ENCODE results near the gene SLC17A4.

The SLC17A4 gene

DNA sequence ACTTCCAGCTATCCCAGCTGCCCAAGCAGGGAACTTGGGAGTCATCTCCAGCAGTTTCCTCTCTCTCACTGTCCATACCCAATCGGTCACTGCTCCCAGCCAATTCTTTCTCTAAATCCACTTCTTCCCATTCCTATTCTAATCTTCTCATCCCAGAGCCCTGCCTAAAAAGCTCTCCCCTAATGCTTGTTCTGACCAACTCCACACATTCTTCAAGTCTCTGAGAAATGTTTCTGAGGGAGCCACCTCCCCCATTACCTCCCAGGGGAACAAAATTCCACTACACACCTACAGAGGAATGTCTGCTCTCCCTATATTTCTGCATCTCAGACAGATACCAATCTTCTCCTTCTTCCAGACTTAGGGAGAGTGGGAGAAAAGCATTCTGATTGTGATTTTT lies 14.0 kb downstream of the SLC17A4 start:
- Mint-ChIP-seq H3K9me3 (no peaks in the 10 kb centered on the region), H3K4me1 (ENCODE audit: low read depth) (no peaks in the 10 kb centered on the region), H3K36me3 (ENCODE audit: low read depth) (no peaks in the 10 kb centered on the region), H3K4me3 (no peak overlapping the region), H3K27ac (no peak overlapping the region), H3K27me3 (ENCODE audit: low read depth) (peaks cover 26% of the 10 kb centered on the region)

DNA sequence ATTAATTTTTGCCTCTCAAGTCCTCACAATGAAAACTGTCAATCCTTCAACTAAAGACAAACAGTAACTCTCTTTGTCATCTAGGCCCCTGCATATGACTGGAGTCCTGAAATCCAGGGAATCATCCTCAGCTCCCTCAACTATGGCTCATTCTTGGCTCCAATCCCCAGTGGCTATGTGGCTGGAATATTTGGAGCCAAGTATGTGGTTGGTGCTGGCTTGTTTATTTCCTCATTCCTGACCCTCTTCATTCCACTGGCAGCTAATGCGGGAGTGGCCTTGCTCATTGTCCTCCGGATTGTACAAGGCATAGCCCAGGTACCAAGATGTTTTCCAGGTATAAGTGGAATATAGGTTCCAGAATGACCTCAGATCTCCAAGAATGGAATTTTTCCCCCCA lies 15.4 kb downstream of the SLC17A4 start:
- H3K9me3 Mint-ChIP-seq: no peaks in the 10 kb centered on the region
- H3K4me3 Mint-ChIP-seq: no peak overlapping the region
- no peak overlapping the region for H3K27ac Mint-ChIP-seq
- peaks cover 26% of the 10 kb centered on the region for H3K27me3 Mint-ChIP-seq (ENCODE audit: low read depth)
- no peaks in the 10 kb centered on the region for H3K4me1 Mint-ChIP-seq (ENCODE audit: low read depth)
- no peaks in the 10 kb centered on the region for H3K36me3 Mint-ChIP-seq (ENCODE audit: low read depth)

- peaks cover 8% of the 10 kb centered on the region for H3K27me3 Mint-ChIP-seq (ENCODE audit: low read depth)
- no peaks in the 10 kb centered on the region for H3K36me3 Mint-ChIP-seq (ENCODE audit: low read depth)
- no peak overlapping the region for H3K4me3 Mint-ChIP-seq
Observed at GRCh38 chr6:25774120-25774715, 19.7 kb downstream of the SLC17A4 start.

DNA sequence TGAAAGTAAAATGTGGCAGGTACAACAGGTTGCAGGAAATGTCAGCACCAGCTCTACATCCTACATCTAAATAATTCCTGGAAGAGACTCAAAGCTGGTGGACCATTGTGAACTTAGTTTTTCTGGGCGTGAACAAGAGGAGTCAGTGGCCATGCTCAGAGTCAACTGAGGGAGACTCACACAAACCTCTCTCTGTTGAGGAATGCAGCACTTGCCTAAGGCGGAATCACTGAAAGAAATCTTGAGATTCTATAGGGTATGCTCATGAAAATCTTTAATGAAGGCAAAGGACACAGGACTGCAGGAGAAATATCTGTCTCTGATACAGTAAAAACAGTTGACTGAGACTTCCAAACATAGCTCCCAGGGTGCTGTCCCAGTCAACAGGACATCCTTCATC lies 22.5 kb downstream of the SLC17A4 start:
- H3K4me1 Mint-ChIP-seq (ENCODE audit: low read depth): peaks cover 18% of the 10 kb centered on the region
- H3K27me3 Mint-ChIP-seq (ENCODE audit: low read depth): no peaks in the 10 kb centered on the region
- H3K36me3 Mint-ChIP-seq (ENCODE audit: low read depth): no peaks in the 10 kb centered on the region
- H3K4me3 Mint-ChIP-seq: no peak overlapping the region
- no peak overlapping the region for H3K27ac Mint-ChIP-seq
- no peaks in the 10 kb centered on the region for H3K9me3 Mint-ChIP-seq

More at GRCh38 chr6:25774120-25774715, 19.7 kb downstream of the SLC17A4 start:
- Mint-ChIP-seq H3K9me3 (no peaks in the 10 kb centered on the region), H3K27ac (no peak overlapping the region), H3K4me1 (ENCODE audit: low read depth) (peaks cover 18% of the 10 kb centered on the region)

GRCh38 chr6:25777856-25778649 lies 23.5 kb downstream of the SLC17A4 start:
- Mint-ChIP-seq H3K4me1 (ENCODE audit: low read depth) (peaks cover 18% of the 10 kb centered on the region), H3K27me3 (ENCODE audit: low read depth) (no peaks in the 10 kb centered on the region), H3K36me3 (ENCODE audit: low read depth) (no peaks in the 10 kb centered on the region), H3K9me3 (no peaks in the 10 kb centered on the region), H3K4me3 (no peak overlapping the region), H3K27ac (no peak overlapping the region)

GRCh38 chr6:25781134-25781533 lies 26.6 kb downstream of the SLC17A4 start:
- peaks cover 18% of the 10 kb centered on the region for H3K4me1 Mint-ChIP-seq (ENCODE audit: low read depth)
- no peaks in the 10 kb centered on the region for H3K36me3 Mint-ChIP-seq (ENCODE audit: low read depth)
- no peaks in the 10 kb centered on the region for H3K9me3 Mint-ChIP-seq
- H3K27me3 Mint-ChIP-seq (ENCODE audit: low read depth): no peaks in the 10 kb centered on the region
- H3K27ac Mint-ChIP-seq: no peak overlapping the region
- no peak overlapping the region for H3K4me3 Mint-ChIP-seq

DNA sequence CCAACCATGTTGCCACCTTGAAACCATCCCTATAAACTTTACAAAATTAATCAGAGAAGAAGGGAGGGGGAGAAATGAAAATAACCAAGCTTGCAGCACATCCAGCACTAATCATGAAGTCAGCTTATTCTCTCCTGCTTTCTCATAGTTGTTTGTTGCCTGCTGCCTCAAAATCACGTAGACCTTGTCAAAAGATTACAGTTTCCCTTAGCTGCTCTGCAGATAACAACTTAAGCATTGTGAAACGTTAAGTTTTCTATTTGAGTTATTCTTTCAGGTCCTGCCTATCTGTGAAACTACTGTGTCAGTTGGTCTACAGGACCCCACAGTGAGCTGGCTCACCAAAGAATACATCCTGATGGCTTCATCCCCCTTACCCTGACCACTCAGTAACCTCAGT lies 32.9 kb downstream of the SLC17A4 start:
- H3K9me3 Mint-ChIP-seq: no peaks in the 10 kb centered on the region
- peaks cover 4% of the 10 kb centered on the region for H3K4me1 Mint-ChIP-seq (ENCODE audit: low read depth)
- no peaks in the 10 kb centered on the region for H3K27me3 Mint-ChIP-seq (ENCODE audit: low read depth)
- no peak overlapping the region for H3K27ac Mint-ChIP-seq
- no peak overlapping the region for H3K4me3 Mint-ChIP-seq
- no peaks in the 10 kb centered on the region for H3K36me3 Mint-ChIP-seq (ENCODE audit: low read depth)

GRCh38 chr6:25788305-25788922 lies 33.9 kb downstream of the SLC17A4 start:
- Mint-ChIP-seq H3K9me3 (no peaks in the 10 kb centered on the region), H3K27ac (no peak overlapping the region), H3K4me1 (ENCODE audit: low read depth) (peaks cover 4% of the 10 kb centered on the region), H3K4me3 (no peak overlapping the region), H3K36me3 (ENCODE audit: low read depth) (no peaks in the 10 kb centered on the region), H3K27me3 (ENCODE audit: low read depth) (no peaks in the 10 kb centered on the region)

DNA sequence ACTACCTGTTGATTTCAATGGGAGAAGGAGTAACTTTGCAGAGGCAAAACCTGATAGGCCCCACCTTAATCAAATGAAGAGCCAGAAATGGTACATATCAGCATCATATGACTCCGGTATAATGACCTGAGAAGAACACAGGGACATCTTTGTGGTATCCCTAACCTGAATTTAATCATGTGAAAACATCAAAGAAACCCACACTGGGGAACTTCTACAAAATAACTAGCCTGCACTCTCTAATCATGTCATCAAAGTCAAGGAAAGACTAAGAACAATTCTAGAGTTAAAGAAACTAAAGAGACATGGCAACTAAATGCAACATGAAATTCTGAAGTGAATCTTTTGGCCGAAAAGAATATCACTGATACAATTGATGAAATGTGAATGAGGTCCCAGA lies 34.9 kb downstream of the SLC17A4 start:
- Mint-ChIP-seq H3K27me3 (ENCODE audit: low read depth) (no peaks in the 10 kb centered on the region), H3K9me3 (no peaks in the 10 kb centered on the region), H3K4me1 (ENCODE audit: low read depth) (peaks cover 4% of the 10 kb centered on the region), H3K27ac (no peak overlapping the region), H3K4me3 (no peak overlapping the region), H3K36me3 (ENCODE audit: low read depth) (no peaks in the 10 kb centered on the region)

- Mint-ChIP-seq H3K36me3 (ENCODE audit: low read depth) (no peaks in the 10 kb centered on the region), H3K27ac (no peak overlapping the region), H3K4me1 (ENCODE audit: low read depth) (peaks cover 4% of the 10 kb centered on the region), H3K4me3 (no peak overlapping the region), H3K9me3 (no peaks in the 10 kb centered on the region), H3K27me3 (ENCODE audit: low read depth) (no peaks in the 10 kb centered on the region)
Observed at GRCh38 chr6:25792016-25792415, 37.5 kb downstream of the SLC17A4 start.

DNA sequence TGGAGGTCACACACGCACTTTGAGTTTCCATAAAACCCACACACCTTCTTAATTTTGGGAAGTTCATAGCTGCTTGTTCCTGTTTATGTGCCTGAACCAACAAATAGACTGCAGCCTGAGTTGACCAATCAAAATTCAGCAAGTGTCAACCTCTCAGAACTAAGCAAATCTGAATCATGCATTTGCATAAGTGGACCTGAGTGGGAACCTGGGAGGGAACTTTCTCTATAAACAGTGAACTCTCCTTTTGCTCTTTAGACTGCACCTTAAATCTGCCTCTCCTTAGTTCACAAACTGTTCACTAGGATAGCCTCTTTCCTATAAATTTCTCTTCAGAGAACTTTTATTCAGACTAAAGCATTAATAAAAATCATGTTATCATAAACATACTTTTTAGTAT lies 39.4 kb downstream of the SLC17A4 start:
- H3K4me1 Mint-ChIP-seq (ENCODE audit: low read depth): no peaks in the 10 kb centered on the region

GRCh38 chr6:25794784-25795183 lies 40.2 kb downstream of the SLC17A4 start:
- Mint-ChIP-seq H3K9me3 (no peaks in the 10 kb centered on the region), H3K27ac (no peak overlapping the region), H3K4me1 (ENCODE audit: low read depth) (no peaks in the 10 kb centered on the region), H3K36me3 (ENCODE audit: low read depth) (no peaks in the 10 kb centered on the region), H3K4me3 (no peak overlapping the region), H3K27me3 (ENCODE audit: low read depth) (peaks cover 5% of the 10 kb centered on the region)

More for the DNA sequence above, 39.4 kb downstream of the SLC17A4 start:
- H3K36me3 Mint-ChIP-seq (ENCODE audit: low read depth): no peaks in the 10 kb centered on the region
- no peak overlapping the region for H3K27ac Mint-ChIP-seq
- H3K9me3 Mint-ChIP-seq: no peaks in the 10 kb centered on the region
- no peak overlapping the region for H3K4me3 Mint-ChIP-seq
- peaks cover 5% of the 10 kb centered on the region for H3K27me3 Mint-ChIP-seq (ENCODE audit: low read depth)

GRCh38 chr6:25801436-25801835 lies 46.9 kb downstream of the SLC17A4 start:
- Mint-ChIP-seq H3K9me3 (no peaks in the 10 kb centered on the region), H3K27ac (no peak overlapping the region), H3K4me3 (no peak overlapping the region), H3K27me3 (ENCODE audit: low read depth) (peaks cover 29% of the 10 kb centered on the region), H3K36me3 (ENCODE audit: low read depth) (no peaks in the 10 kb centered on the region), H3K4me1 (ENCODE audit: low read depth) (no peaks in the 10 kb centered on the region)

DNA sequence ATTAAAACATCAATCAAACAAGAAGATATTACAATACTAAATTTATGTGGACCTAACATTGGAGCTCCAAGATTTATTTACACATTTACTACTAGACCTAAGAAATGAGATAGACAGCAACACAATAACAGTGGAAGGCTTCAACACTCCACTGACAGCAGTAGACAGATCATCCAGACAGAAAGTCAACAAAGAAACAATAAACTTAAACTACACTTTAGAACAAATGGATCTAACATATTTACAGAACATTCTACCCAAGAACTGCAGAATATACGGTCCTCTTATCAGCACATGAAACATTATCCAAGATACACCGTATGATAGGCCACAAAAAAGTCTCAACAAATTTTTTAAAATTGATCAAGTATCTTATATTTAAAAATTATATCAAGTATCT lies 50.3 kb downstream of the SLC17A4 start:
- no peaks in the 10 kb centered on the region for H3K4me1 Mint-ChIP-seq (ENCODE audit: low read depth)
- H3K36me3 Mint-ChIP-seq (ENCODE audit: low read depth): no peaks in the 10 kb centered on the region
- no peak overlapping the region for H3K4me3 Mint-ChIP-seq
- no peaks in the 10 kb centered on the region for H3K9me3 Mint-ChIP-seq
- H3K27me3 Mint-ChIP-seq (ENCODE audit: low read depth): peaks cover 30% of the 10 kb centered on the region
- H3K27ac Mint-ChIP-seq: no peak overlapping the region

- Mint-ChIP-seq H3K4me1 (ENCODE audit: low read depth) (peaks cover 1% of the 10 kb centered on the region), H3K4me3 (no peak overlapping the region), H3K27ac (no peak overlapping the region), H3K36me3 (ENCODE audit: low read depth) (no peaks in the 10 kb centered on the region), H3K9me3 (no peaks in the 10 kb centered on the region), H3K27me3 (ENCODE audit: low read depth) (peaks cover 32% of the 10 kb centered on the region)
Observed at GRCh38 chr6:25815194-25815593, 60.7 kb downstream of the SLC17A4 start.

Measured in T-helper 1 cell treated with Interleukin-12 subunit alpha and Interleukin-12 subunit beta and Interleukin-4 antibody, amounts not matched to agents 30 μg/mL and 1 μg/mL, for 36 hours (primary cell).